GM18517 (cell line): Measurements from ENCODE around the gene RNASE8.
"Not testable (repeated sequence)": the region's sequence is repeated elsewhere in the genome, so short reads cannot be mapped to it uniquely, and the experiment has no call there.

Experiments used
- ATAC-seq: cut with Tn5 transposase; IDR thresholded peaks from one replicate; pipeline ENCODE4 v1.9.1; 2021; ENCODE audit warnings: mild to moderate bottlenecking, moderate library complexity; ENCODE audit not compliant: unreplicated experiment

RNASE8 gene

GRCh38 chr14:21057803-21058675 is at the start of gene RNASE8:
Gene RNASE8, plus strand, starts transcription at chr14:21057822. Its CDS starts 71 bp downstream, at chr14:21057893.
- ATAC-seq: no peak

GRCh38 chr14:21009721-21010120 is 47.9 kb upstream of the RNASE8 start:
- ATAC-seq: not testable (repeated sequence)

- ATAC-seq: no peak
These were observed 46.5 kb upstream of the RNASE8 start for GRCh38 chr14:21011136-21011535.

- ATAC-seq: no peak
These were observed 42.8 kb upstream of the RNASE8 start for GRCh38 chr14:21014761-21015190.

- ATAC-seq: no peak
These were observed 42.3 kb upstream of the RNASE8 start for GRCh38 chr14:21015312-21015711.

GRCh38 chr14:21016413-21017190 is 41.0 kb upstream of the RNASE8 start:
- no peak for ATAC-seq

- ATAC-seq: no peak
These were observed 39.9 kb upstream of the RNASE8 start for GRCh38 chr14:21017528-21018245.

- ATAC-seq: no peak
These were observed 39.3 kb upstream of the RNASE8 start for GRCh38 chr14:21018286-21018685.

- ATAC-seq: no peak
These were observed 38.8 kb upstream of the RNASE8 start for GRCh38 chr14:21018781-21019180.

- ATAC-seq: no peak
These were observed 38.3 kb upstream of the RNASE8 start for GRCh38 chr14:21019366-21019765.

GRCh38 chr14:21020977-21021545 is 36.6 kb upstream of the RNASE8 start:
- ATAC-seq: no peak

GRCh38 chr14:21022686-21023085 is 34.9 kb upstream of the RNASE8 start:
- no peak for ATAC-seq

GRCh38 chr14:21023174-21023573 is 34.4 kb upstream of the RNASE8 start:
- no peak for ATAC-seq

- no peak for ATAC-seq
These were observed 33.6 kb upstream of the RNASE8 start for GRCh38 chr14:21023817-21024584.

- no peak for ATAC-seq
These were observed 32.8 kb upstream of the RNASE8 start, which contains the start of gene NDRG2 for GRCh38 chr14:21024585-21025370. Gene NDRG2, minus strand, starts transcription at chr14:21025061. Its CDS starts 1,746 bp downstream, at chr14:21023315.

- ATAC-seq: no peak
These were observed 32.0 kb upstream of the RNASE8 start for GRCh38 chr14:21025371-21026273.

GRCh38 chr14:21026274-21026987 is 31.2 kb upstream of the RNASE8 start:
- no peak for ATAC-seq

GRCh38 chr14:21026988-21027315 is 30.7 kb upstream of the RNASE8 start:
- no peak for ATAC-seq
